K562 (cell line): ENCODE measurements around the gene CCDC171. TPM values are rescaled to one million over a fixed set of nuclear protein-coding genes. Genes with fewer than 3 reads are reported as not detected.

Experiments
- CREB1 ChIP-seq, 2 experiments: sonication (generic) in 1 of 2; formaldehyde crosslinking in 1 of 2; IDR thresholded peaks; 2 replicates each; pipeline versions ENCODE4 v1.6.1 to v1.8.0; 2012 to 2022; ENCODE audit warnings: inconsistent platforms in 1 of 2, mild to moderate bottlenecking in 1 of 2, missing genetic modification reagents in 1 of 2, moderate library complexity in 1 of 2
- CSDE1 ChIP-seq, 2 experiments: fragments of 450-650 bp; IDR thresholded peaks; 2 replicates each; pipeline ENCODE4 v1.6.1; 2016; ENCODE audit warnings: mild to moderate bottlenecking in 1 of 2
- CXXC5 ChIP-seq: fragments of 250-450 bp; sonication (Bioruptor Pico); IDR thresholded peaks from 2 replicates; pipeline ENCODE4 v1.8.0; 2022; ENCODE audit warnings: inconsistent platforms, mild to moderate bottlenecking, moderate library complexity
- E2F8 ChIP-seq: fragments of 450-650 bp; IDR thresholded peaks from 2 replicates; pipeline ENCODE4 v1.7.1; 2018; ENCODE audit warnings: mild to moderate bottlenecking, low read depth; ENCODE audit not compliant: partially characterized antibody
- EHMT2 ChIP-seq: fragments of 450-650 bp; IDR thresholded peaks from 2 replicates; pipeline ENCODE4 v1.6.1; 2018; ENCODE audit warnings: antibody characterized with exemption
- EWSR1 ChIP-seq: fragments of 450-650 bp; IDR thresholded peaks from 2 replicates; pipeline ENCODE4 v1.6.1; 2018; ENCODE audit warnings: borderline replicate concordance, mild to moderate bottlenecking, low read depth, moderate library complexity; ENCODE audit not compliant: partially characterized antibody
- HDAC2 ChIP-seq: fragments of 450-650 bp; IDR thresholded peaks from 2 replicates; pipeline ENCODE4 v1.6.1; 2016; ENCODE audit warnings: mild to moderate bottlenecking
- JUNB ChIP-seq: fragments of 450-650 bp; formaldehyde crosslinking; conservative IDR thresholded peaks from 2 replicates; pipeline ENCODE4 v1.4.0; 2020; ENCODE audit warnings: mild to moderate bottlenecking
- L3MBTL2 ChIP-seq: fragments of 450-650 bp; IDR thresholded peaks from 2 replicates; pipeline ENCODE4 v1.6.1; 2016; ENCODE audit warnings: mild to moderate bottlenecking, moderate library complexity
- MAZ ChIP-seq, 2 experiments: fragments of 450-650 bp in 1 of 2; sonication (generic) in 1 of 2; formaldehyde crosslinking; IDR thresholded peaks in 1 of 2; conservative IDR thresholded peaks in 1 of 2; 2 replicates each; pipeline versions ENCODE4 v1.4.0 to v1.5.0; 2020; ENCODE audit warnings: mild to moderate bottlenecking in 1 of 2, missing genetic modification reagents in 1 of 2
- MYC ChIP-seq, 2 experiments: fragments of 250-450 bp in 1 of 2; sonication (Bioruptor Pico) in 1 of 2; IDR thresholded peaks; 2 replicates each; pipeline versions ENCODE4 v1.5.1 to v1.6.1; 2012 to 2021; ENCODE audit warnings: low read depth in 2 of 2, borderline replicate concordance in 1 of 2, improper control_type of control experiment in 1 of 2, low read length in 1 of 2, mild to moderate bottlenecking in 1 of 2, moderate library complexity in 1 of 2
- NONO ChIP-seq, 2 experiments: fragments of 200-400 bp in 1 of 2; fragments of 450-650 bp in 1 of 2; formaldehyde crosslinking in 1 of 2; IDR thresholded peaks; 2 replicates each; pipeline ENCODE4 v1.6.1; 2017; ENCODE audit warnings: low read depth in 2 of 2, mild to moderate bottlenecking in 2 of 2, moderate library complexity in 2 of 2, low read length in 1 of 2
- POLR2AphosphoS2 ChIP-seq: IDR thresholded peaks from 2 replicates; pipeline ENCODE4 v1.6.1; 2012; ENCODE audit warnings: low read length, improper control_type of control experiment
- PURB ChIP-seq: sonication (generic); formaldehyde crosslinking; IDR thresholded peaks from 2 replicates; pipeline ENCODE4 v1.9.0; 2021; ENCODE audit warnings: low read depth, mild to moderate bottlenecking, missing genetic modification reagents
- SFPQ ChIP-seq: fragments of 200-400 bp; formaldehyde crosslinking; IDR thresholded peaks from 2 replicates; pipeline ENCODE4 v1.6.1; 2017; ENCODE audit warnings: mild to moderate bottlenecking, low read depth, low read length, moderate library complexity
- ZC3H4 ChIP-seq: sonication (generic); formaldehyde crosslinking; IDR thresholded peaks from 2 replicates; pipeline ENCODE4 v1.9.0; 2021; ENCODE audit warnings: missing genetic modification reagents, borderline replicate concordance
- ZKSCAN1 ChIP-seq: fragments of 150-350 bp; IDR thresholded peaks from 2 replicates; pipeline ENCODE4 v1.6.1; 2016; ENCODE audit warnings: low read depth, low read length
- ZNF140 ChIP-seq: fragments of 250-450 bp; sonication (Bioruptor Pico); IDR thresholded peaks from 2 replicates; pipeline ENCODE4 v1.8.0; 2021; ENCODE audit warnings: moderate library complexity, mild to moderate bottlenecking, inconsistent platforms
- ZNF780A ChIP-seq: fragments of 250-450 bp; sonication (Bioruptor Pico); IDR thresholded peaks from 2 replicates; pipeline ENCODE4 v1.5.0; 2021; ENCODE audit warnings: mild to moderate bottlenecking
- polyA plus RNA-seq, 8 experiments: library from polyadenylated mRNA; depleted of rRNA in 4 of 8; stranded (reverse) in 5 of 8; unstranded in 3 of 8; fragments of >200 nt; fragmentation: Nextera tagmentation in 2 of 8; fragmentation: Illumina TruSeq in 1 of 8; extraction: Ambion mirVana in 2 of 8; extraction: Trizol in 1 of 8; gene quantifications; 2 replicates each; pipeline versions ENCODE4 v1.2.1 to v1.2.3, GENCODE V29; 2011 to 2014; ENCODE audit warnings: inconsistent platforms in 1 of 8, missing spikeins in 1 of 8
- total RNA-seq, 7 experiments: library from RNA; depleted of rRNA in 6 of 7; stranded (reverse); fragments of >200 nt in 6 of 7; fragmentation: Illumina TruSeq in 2 of 7; extraction: Trizol in 2 of 7; gene quantifications; 2 replicates each; pipeline versions ENCODE4 v1.2.1 to v1.2.3, GENCODE V29; 2011 to 2021; ENCODE audit warnings: low replicate concordance in 1 of 7
- TF ChIP-seq, protein P1 (sequence below), 3 experiments: IDR thresholded peaks in 2 of 3; conservative IDR thresholded peaks in 1 of 3; 2 replicates each; pipeline ENCODE4 v1.5.1; 2011 to 2012; ENCODE audit warnings: low read length in 3 of 3, mild to moderate bottlenecking in 3 of 3, control low read depth in 2 of 3, improper control_type of control experiment in 1 of 3, inconsistent platforms in 1 of 3, low read depth in 1 of 3, mixed read lengths in 1 of 3, moderate library complexity in 1 of 3; ENCODE audit not compliant: insufficient read depth in 2 of 3

CCDC171 gene
- total and polyA plus RNA-seq, 9 of the 15 experiments (the other 6 are each of a cell fraction or from before 2014, with no cell fraction given), result 0.08 to 3.8 (median 0.27) TPM

DNA sequence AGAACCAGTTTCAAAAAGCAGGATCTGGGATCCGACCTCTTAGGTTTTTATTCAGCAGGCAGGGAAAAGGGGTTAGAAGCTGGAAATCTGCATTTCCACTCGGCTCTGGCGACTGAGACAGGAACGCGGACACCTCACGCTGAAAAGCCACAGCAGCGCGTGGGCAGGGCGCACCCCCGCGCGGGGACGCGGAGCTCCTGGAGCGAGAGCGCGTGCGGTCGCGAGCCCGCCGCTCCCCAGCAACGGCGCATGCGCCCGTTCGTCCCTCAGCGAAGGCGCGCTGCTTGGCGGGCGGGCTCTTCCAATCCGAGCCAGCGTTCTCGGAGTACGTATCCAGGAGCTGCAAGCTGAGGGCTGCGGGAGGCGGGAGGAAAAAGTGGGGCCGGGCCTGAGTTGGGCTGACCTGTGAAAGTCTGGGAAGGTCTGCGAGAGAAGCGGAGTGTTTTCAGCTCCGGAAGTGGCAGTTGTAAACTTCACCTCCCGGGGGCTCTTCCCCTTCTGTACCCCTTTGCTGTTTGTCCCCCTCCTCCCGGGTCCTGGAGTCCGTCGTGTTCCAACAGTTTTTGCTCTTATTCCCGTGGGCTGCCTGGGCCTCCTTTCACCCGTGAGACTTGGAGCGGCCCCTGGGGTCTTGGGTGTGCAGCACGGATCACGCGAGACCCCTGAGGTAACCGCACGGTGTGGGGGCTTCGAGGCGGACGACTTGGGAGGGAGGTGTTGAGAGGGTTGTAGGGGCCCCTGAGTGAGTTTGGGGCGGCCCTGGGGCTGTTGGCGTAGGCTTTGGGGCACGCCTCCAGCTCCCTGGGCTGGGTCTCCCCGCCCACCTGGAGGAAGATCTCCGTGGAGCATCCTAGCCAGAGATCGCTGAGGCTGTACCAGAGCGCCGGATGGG is at the start of gene CCDC171 (continued):
- no peak for TF ChIP-seq POLR2AphosphoS2
- TF ChIP-seq ZC3H4, result no peak
- TF ChIP-seq CSDE1 (IDR thresholded peaks at IDR 0.05), result no peak
- TF ChIP-seq ZNF780A (CRISPR knock-in tag), result no peak
- no peak for TF ChIP-seq NONO (IDR thresholded peaks at IDR 0.05; ENCODE audit: low read depth in 2 of 2, low read length in 1 of 2)
- no peak for TF ChIP-seq ZKSCAN1
- TF ChIP-seq SFPQ, result no peak
- TF ChIP-seq, protein P1, sequence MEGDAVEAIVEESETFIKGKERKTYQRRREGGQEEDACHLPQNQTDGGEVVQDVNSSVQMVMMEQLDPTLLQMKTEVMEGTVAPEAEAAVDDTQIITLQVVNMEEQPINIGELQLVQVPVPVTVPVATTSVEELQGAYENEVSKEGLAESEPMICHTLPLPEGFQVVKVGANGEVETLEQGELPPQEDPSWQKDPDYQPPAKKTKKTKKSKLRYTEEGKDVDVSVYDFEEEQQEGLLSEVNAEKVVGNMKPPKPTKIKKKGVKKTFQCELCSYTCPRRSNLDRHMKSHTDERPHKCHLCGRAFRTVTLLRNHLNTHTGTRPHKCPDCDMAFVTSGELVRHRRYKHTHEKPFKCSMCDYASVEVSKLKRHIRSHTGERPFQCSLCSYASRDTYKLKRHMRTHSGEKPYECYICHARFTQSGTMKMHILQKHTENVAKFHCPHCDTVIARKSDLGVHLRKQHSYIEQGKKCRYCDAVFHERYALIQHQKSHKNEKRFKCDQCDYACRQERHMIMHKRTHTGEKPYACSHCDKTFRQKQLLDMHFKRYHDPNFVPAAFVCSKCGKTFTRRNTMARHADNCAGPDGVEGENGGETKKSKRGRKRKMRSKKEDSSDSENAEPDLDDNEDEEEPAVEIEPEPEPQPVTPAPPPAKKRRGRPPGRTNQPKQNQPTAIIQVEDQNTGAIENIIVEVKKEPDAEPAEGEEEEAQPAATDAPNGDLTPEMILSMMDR (IDR thresholded peaks at IDR 0.05 in 2 of 3, conservative IDR thresholded peaks at IDR 0.05 in 1 of 3; ENCODE audit: insufficient read depth in 2 of 3, low read depth in 1 of 3, low read length in 3 of 3), result no peak
- TF ChIP-seq HDAC2, result no peak
- TF ChIP-seq E2F8, result no peak
- TF ChIP-seq CXXC5 (CRISPR knock-in tag), result peak; percentile 80
- TF ChIP-seq PURB (CRISPR knock-in tag), result no peak
- peak; percentile 48; the same call in 1 of the 2 replicates for TF ChIP-seq MYC (IDR thresholded peaks at IDR 0.05; ENCODE audit: low read depth, low read length)
- no peak for TF ChIP-seq MYC (CRISPR knock-in tag; IDR thresholded peaks at IDR 0.05; ENCODE audit: borderline replicate concordance, low read depth)
- no peak for TF ChIP-seq CREB1 (IDR thresholded peaks at IDR 0.05)
- no peak for TF ChIP-seq CREB1 (CRISPR knock-in tag; IDR thresholded peaks at IDR 0.05)
- no peak for TF ChIP-seq EWSR1
- TF ChIP-seq JUNB, result no peak
- peak; percentile 81 for TF ChIP-seq L3MBTL2
- TF ChIP-seq ZNF140 (CRISPR knock-in tag), result no peak
- no peak for TF ChIP-seq EHMT2
- no peak; a peak in 2 of 4 replicates for TF ChIP-seq MAZ (CRISPR knock-in tag; conservative IDR thresholded peaks at IDR 0.05 in 1 of 2, IDR thresholded peaks at IDR 0.05 in 1 of 2)
